Measurements from ENCODE around the gene USP50. TPM values are rescaled to one million over a fixed set of nuclear protein-coding genes. Genes with fewer than 3 reads are reported as not detected.

Gene USP50
- total RNA-seq, 1 experiment from 2014 or later: not detected

DNA sequence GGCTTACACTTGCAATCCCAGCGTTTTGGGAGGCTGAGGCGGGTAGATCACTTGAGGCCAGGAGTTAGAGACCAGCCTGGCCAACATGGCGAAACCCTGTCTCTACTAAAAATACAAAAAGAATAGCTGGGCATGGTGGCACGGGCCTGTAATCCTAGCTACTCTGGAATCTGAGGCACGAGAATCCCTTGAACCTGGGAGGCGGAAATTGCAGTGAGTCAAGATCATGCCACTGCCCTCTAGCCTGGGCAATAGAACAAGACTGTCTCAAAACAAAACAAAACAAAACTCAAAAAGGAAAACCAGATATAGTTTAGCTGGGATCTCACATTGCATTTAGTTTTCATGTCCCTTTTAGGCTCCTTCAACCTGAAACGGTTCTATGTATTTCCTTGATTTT is 2.9 kb upstream of the USP50 start:
- Histone ChIP-seq H3K18ac (ENCODE audit: insufficient read length, low read depth, low read length) (no peak overlapping the region), H3K79me1 (ENCODE audit: insufficient read depth, low read depth, low read length, poor library complexity, severe bottlenecking) (no peaks in the 10 kb centered on the region), H3K9ac (ENCODE audit: extremely low read depth, insufficient read length, low read length) (no peak overlapping the region), H3K23ac (ENCODE audit: insufficient read length, low read depth, low read length) (no peak overlapping the region), H3K56ac (ENCODE audit: insufficient read length, low read depth, low read length) (no peak overlapping the region), H3K23me2 (ENCODE audit: insufficient read length, low read depth, low read length, poor library complexity, severe bottlenecking) (no peaks in the 10 kb centered on the region), H3K14ac (ENCODE audit: insufficient read depth, low read length) (no peak overlapping the region), H4K8ac (replicated peaks; ENCODE audit: insufficient read length, low read depth, low read length) (no peak overlapping the region), H2BK12ac (ENCODE audit: insufficient read length, low read depth, low read length) (no peak overlapping the region), H4K5ac (ENCODE audit: insufficient read length, low read depth, low read length) (no peak overlapping the region), H3K4me1 (ENCODE audit: insufficient read depth, low read length) (no peaks in the 10 kb centered on the region; the same call in 1 of the 2 replicates), H3K79me2 (ENCODE audit: insufficient read depth, low read length) (no peaks in the 10 kb centered on the region), H4K91ac (ENCODE audit: insufficient read length, low read depth, low read length) (no peak overlapping the region), H3K27ac (ENCODE audit: insufficient read length, low read depth, low read length) (no peak overlapping the region), H2AFZ (ENCODE audit: low read length) (no peak overlapping the region), H2BK15ac (ENCODE audit: low read depth, low read length) (no peak overlapping the region), H3K9me3 (ENCODE audit: control insufficient read depth, low read depth, low read length) (no peaks in the 10 kb centered on the region), H2BK120ac (ENCODE audit: low read depth, low read length, poor library complexity, severe bottlenecking) (no peak overlapping the region), H3T11ph (ENCODE audit: low read length) (no peak overlapping the region), H3K27me3 (ENCODE audit: insufficient read depth, low read length) (no peaks in the 10 kb centered on the region), H3K4ac (ENCODE audit: low read depth, low read length) (no peak overlapping the region), H2BK20ac (ENCODE audit: low read depth, low read length, poor library complexity, severe bottlenecking) (no peak overlapping the region), H3K4me2 (ENCODE audit: insufficient read depth, insufficient read length, low read length) (no peak overlapping the region), H4K20me1 (ENCODE audit: control insufficient read depth, insufficient read depth, insufficient read length) (no peaks in the 10 kb centered on the region), H2BK5ac (ENCODE audit: insufficient read length, low read length) (no peak overlapping the region), H2AK5ac (ENCODE audit: insufficient read length, low read length) (no peak overlapping the region)
- Mint-ChIP-seq H3K4me1 (peaks cover 7% of the 10 kb centered on the region in 2 experiments), H3K36me3 (ENCODE audit: insufficient read depth in 1 of 3, low read depth in 3 of 3) (no peaks in the 10 kb centered on the region; a peak in 1 of 7 replicates), H3K9me3 (no peaks in the 10 kb centered on the region; a peak in 1 of 5 replicates), H3K27me3 (ENCODE audit: low read depth) (peaks cover 2% of the 10 kb centered on the region), H3K4me3 (no peak overlapping the region), H3K27ac (no peak overlapping the region; a peak in 1 of 7 replicates)
- TF ChIP-seq, protein P1, sequence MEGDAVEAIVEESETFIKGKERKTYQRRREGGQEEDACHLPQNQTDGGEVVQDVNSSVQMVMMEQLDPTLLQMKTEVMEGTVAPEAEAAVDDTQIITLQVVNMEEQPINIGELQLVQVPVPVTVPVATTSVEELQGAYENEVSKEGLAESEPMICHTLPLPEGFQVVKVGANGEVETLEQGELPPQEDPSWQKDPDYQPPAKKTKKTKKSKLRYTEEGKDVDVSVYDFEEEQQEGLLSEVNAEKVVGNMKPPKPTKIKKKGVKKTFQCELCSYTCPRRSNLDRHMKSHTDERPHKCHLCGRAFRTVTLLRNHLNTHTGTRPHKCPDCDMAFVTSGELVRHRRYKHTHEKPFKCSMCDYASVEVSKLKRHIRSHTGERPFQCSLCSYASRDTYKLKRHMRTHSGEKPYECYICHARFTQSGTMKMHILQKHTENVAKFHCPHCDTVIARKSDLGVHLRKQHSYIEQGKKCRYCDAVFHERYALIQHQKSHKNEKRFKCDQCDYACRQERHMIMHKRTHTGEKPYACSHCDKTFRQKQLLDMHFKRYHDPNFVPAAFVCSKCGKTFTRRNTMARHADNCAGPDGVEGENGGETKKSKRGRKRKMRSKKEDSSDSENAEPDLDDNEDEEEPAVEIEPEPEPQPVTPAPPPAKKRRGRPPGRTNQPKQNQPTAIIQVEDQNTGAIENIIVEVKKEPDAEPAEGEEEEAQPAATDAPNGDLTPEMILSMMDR (conservative IDR thresholded peaks at IDR 0.05): no peak
- WGBS (ENCODE audit: extremely low coverage, insufficient read length, low lambda C conversion rate): no CpG with 5 or more reads among the region's 7 CpGs
- no peak for DNase-seq

All from H9 (cell line).